Muscle of arm (tissue), 14 donors: ENCODE data around the gene FRMD4A. TPM values are rescaled to one million over a fixed set of nuclear protein-coding genes. Genes with fewer than 3 reads are reported as not detected.
A peak's percentile ranks its signal among the peaks of the same experiment; 100 is the strongest.

Source experiments
- DNase-seq: peaks from one replicate; pipeline ENCODE4 v3.0.0-alpha.2; 2013
- long read RNA-seq, 11 donors: transcript quantifications; one replicate each; lab custom pipeline, GENCODE V29; 2026
- polyA plus RNA-seq, 12 donors: library from polyadenylated mRNA; unstranded; fragments of 120-200 nt; gene quantifications; one replicate each; pipeline ENCODE4 v1.2.1, GENCODE V29; 2013; ENCODE audit not compliant: insufficient read length in 12 of 12

FRMD4A gene
- 10 to 100 TPM in 11 of 12 donors, not detected in 1; 28.4 to 70.7 (median 37.0) TPM for polyA plus RNA-seq
- long read RNA-seq, donor 1, partial matches to known transcripts, result 0 of 3 reads
- long read RNA-seq, donor 1, other reads (novel, unspliced or antisense), result 0 of 3 reads
- long read RNA-seq, donor 2, transcript FRMD4A-209 (3 exons, 1,287 nt), result major isoform, 5 of 11 reads
- long read RNA-seq, donor 2, partial matches to known transcripts, result 6 of 11 reads
- long read RNA-seq, donor 2, other reads (novel, unspliced or antisense), result 0 of 11 reads
- long read RNA-seq, donor 3, result 0 reads
- long read RNA-seq, donor 4, partial matches to known transcripts, result 0 of 2 reads
- long read RNA-seq, donor 4, other reads (novel, unspliced or antisense), result 0 of 2 reads
- long read RNA-seq, donor 5, result 0 reads
- long read RNA-seq, donor 6, partial matches to known transcripts, result 9 of 13 reads
- long read RNA-seq, donor 6, other reads (novel, unspliced or antisense), result 0 of 13 reads
- long read RNA-seq, donor 7, partial matches to known transcripts, result 0 of 2 reads
- long read RNA-seq, donor 7, other reads (novel, unspliced or antisense), result 0 of 2 reads
- long read RNA-seq, donor 8, partial matches to known transcripts, result 0 of 1 reads
- long read RNA-seq, donor 8, other reads (novel, unspliced or antisense), result 0 of 1 reads
- long read RNA-seq, donor 9, partial matches to known transcripts, result 0 of 1 reads
- long read RNA-seq, donor 9, other reads (novel, unspliced or antisense), result 0 of 1 reads
- long read RNA-seq, donor 10, partial matches to known transcripts, result 0 of 9 reads
- long read RNA-seq, donor 10, other reads (novel, unspliced or antisense), result 5 of 9 reads
- long read RNA-seq, donor 11, partial matches to known transcripts, result 11 of 12 reads
- long read RNA-seq, donor 11, other reads (novel, unspliced or antisense), result 0 of 12 reads

DNA sequence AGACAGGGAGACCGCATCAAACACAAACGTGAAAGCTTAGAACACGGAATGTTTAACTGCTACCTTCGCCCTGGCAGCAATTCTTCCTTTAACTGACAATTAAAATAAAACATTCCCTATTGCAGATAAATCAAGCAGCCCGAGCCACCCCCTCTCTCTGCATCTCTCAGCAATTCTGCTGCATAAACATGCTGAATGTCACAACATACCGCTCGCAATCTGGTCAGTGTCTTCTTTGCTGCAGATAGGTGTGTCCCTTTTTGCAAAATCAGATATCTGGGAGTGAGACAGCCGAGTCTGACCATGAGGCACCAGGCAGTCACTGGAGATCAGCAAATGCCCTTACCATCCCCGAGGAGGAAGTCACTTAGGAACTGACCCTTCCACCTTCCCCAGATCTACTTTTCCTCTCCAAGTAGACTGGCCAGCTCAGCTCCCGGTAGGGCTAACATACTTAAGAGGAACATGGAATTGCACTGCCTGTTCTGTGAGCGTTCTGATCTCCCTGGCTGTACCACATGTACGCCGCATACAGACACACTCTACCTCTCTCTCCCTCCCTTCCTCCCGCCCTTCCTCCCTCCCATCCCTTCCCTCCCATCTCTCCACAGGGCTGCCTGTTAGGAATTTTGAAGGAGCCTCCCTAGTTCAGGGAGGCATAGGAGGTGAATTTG, at the start of gene FRMD4A:
FRMD4A (minus strand) TSS at position 537 of the 674 bp plus-strand sequence.
- DNase-seq, result no peak

GRCh38 chr10:14379556-14380280, 49.0 kb upstream of the FRMD4A start:
- no peak for DNase-seq

GRCh38 chr10:14378387-14378960, 47.8 kb upstream of the FRMD4A start:
- no peak for DNase-seq

GRCh38 chr10:14377591-14378175, 47.0 kb upstream of the FRMD4A start:
- DNase-seq, result no peak

GRCh38 chr10:14374745-14375445, 44.2 kb upstream of the FRMD4A start:
- no peak for DNase-seq

- DNase-seq, result no peak
Observed at GRCh38 chr10:14372606-14373005, 41.9 kb upstream of the FRMD4A start.

GRCh38 chr10:14371581-14371980, 40.9 kb upstream of the FRMD4A start:
- DNase-seq, result peak; percentile 38

DNA sequence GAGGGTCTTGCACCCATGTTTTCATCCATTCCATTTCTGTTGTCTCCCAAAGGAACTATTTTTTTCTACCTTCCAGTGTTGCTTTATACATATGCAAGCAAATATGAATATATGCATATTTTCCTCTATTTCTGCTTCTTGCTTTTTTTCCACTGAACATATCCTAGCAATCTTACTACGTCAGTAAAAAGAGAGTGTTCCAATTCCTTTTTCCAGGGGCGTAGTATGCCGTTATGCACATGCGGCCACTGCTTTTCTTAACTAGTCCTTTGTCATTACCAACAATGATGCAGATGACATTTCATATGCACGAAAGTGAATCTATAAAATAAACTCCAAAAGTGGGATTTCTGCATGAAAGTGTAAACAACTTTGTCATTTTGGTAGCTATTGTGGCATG, 40.2 kb upstream of the FRMD4A start:
- no peak for DNase-seq

DNA sequence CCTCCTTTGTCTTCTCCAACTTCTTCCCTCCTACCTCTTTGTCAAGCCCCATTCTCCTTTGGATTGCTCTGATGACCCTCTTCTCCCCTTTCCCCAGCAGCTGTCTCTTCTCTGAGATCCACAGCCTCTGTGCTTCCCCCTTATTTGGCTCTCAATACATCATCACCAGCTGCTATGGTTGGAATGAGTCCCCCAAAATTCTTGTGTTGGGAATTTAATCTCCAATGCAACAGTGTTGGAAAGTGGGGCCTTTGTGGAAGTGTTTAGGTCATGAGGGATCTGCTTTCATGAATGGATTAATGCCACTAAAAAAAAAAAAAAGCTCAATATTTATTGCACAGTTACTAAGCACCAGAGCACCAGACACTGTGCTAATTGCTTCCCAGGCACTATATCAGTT, 39.2 kb upstream of the FRMD4A start:
- DNase-seq, result peak; percentile 33

GRCh38 chr10:14366760-14367159, 36.0 kb upstream of the FRMD4A start:
- DNase-seq, result no peak

GRCh38 chr10:14365266-14365665, 34.5 kb upstream of the FRMD4A start:
- DNase-seq, result no peak

- no peak for DNase-seq
Observed at GRCh38 chr10:14362104-14362503, 31.4 kb upstream of the FRMD4A start.

DNA sequence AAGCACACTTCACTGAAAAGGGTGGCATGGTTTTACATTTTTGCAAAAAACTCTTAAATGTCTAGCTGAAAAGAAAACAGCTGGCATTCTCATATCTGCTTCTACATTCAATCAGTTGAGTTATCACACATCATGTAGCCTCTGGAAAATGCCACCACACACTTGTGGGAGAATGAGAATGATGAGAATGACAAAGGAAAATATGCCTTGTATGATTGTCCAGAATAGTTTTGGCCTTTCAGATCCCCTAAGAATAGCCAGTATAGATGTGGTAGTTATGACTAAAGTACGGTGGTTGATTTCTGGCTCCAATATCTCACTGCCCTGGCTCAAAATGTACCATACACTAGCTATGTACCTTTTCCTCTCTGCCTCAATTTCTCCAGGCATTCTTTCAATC, 30.2 kb upstream of the FRMD4A start:
- no peak for DNase-seq

DNA sequence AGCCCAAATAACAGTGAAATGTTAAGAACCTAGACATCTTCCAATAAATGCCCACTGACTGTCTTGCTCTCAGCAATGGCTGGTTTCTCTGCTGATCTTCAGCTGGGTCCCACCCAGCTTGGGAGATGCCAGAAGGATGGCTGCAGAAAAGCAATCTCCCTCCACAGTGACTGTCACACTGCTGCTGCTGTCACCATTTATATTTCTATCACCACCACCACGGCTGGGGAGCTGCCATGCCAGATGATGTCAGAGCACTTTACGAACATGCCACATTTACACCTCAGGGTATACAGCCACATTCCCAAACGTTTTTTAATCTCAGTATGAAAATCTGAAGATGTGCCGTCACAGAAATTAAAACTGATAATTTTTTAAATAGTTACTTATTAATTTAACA, 29.8 kb upstream of the FRMD4A start:
- DNase-seq, result no peak

- no peak for DNase-seq
Observed at GRCh38 chr10:14358886-14359573, 28.3 kb upstream of the FRMD4A start.

DNA sequence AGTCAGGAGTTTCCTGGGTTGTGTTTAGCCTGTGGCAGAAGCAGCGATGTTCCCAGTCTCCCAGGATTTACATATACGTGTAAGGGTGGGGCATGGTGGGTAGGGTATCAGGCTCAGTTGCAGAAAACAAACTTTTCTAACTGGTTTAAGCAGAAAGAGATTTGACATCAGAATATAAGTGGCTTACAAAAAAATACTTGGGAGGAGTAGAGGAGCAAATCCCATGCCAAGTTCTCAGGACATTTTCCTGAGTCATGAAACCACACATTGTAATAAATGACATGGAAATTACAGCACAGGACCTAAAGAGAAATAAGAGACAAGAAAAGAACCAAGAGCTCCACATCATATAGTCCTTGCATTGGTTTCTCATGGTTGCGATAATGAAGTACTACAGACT, 26.2 kb upstream of the FRMD4A start:
- no peak for DNase-seq

DNA sequence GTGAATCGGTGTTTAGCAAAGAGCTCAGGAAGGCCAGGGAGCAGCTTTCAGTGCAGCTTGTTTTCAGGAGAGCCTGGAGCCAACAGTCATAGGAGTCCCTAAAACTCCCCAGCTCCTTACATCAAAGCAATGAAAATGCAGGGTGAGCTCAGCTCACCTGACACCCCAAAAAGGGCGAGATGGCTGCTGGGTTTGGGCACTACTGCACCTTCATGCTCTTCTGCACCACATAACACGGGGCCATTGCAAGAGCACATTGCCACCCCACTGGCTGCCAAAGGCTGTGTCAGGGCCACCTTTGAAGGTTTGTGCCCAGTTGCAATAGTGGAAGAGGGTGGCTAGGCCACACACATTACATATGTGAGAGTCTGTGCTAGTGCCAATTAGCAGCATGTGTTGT, 25.0 kb upstream of the FRMD4A start:
- DNase-seq, result no peak

DNA sequence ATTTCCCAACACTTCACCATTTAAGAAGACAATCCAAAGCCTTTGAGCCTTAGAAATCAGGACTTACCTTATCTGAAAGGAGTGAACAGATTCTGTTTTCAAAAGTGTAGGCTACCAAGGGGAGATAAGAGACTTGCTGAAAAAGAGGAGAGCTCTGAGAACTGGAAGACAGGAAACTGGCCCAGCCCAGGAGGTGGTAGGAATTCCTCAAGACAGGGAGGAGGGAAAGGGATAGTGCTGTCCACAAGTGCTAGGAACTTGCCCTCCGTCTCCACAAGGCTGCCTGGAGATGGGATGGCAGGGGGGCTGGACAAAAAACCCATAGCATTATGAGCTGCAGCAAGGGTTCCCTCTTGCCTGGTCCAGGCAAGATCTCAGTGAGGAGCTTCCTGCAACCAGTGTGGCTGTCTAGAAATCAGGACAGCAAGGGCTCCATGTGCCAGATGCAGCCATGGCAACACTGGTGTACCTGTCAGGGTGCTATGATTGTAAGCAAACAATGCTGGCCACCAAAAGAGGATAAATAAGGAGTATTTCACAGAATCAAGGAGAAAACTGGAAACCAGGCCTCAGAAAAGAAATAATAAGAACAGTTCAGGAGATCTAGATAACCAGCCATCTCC, 22.7 kb upstream of the FRMD4A start:
- DNase-seq, result no peak

DNA sequence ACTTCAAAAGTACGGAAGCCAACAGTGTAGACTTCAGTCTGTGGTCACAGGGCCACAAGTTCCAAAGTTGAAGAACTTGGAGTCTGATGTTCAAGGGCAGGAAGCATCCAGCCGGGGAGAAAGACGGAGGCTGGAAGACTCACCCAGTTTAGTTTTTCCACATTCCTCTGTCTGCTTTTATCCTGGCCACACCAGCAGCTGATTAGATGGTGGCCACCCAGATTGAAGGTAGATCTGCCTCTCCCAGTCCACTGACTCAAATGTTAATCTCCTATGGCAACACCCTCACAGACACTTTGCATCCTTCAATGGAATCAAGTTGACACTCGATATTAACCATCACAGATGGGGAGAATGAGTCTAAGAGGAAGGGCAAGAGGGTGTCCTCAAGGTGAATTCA, 19.3 kb upstream of the FRMD4A start:
- DNase-seq, result no peak
